Subcutaneous adipose tissue (tissue), 4 donors: ENCODE data around the gene CEP164. TPM values are rescaled to one million over a fixed set of nuclear protein-coding genes. Genes with fewer than 3 reads are reported as not detected.

ENCODE experiments used
- CTCF ChIP-seq: fragments of 450-650 bp; IDR thresholded peaks from one replicate; pipeline ENCODE4 v1.5.1; 2016; ENCODE audit warnings: low read depth, mild to moderate bottlenecking, control low read depth, antibody characterized with exemption, moderate library complexity
- total RNA-seq, 4 donors: library from RNA; depleted of rRNA; stranded (reverse); fragments of >200 nt; gene quantifications; one replicate each; pipeline ENCODE4 v1.1.0, GENCODE V29; 2016

CEP164 gene
- total RNA-seq, 4 donors from 2014 or later: 10.9 to 17.6 (median 14.6) TPM

GRCh38 chr11:117431436-117431835, 103.8 kb downstream of the CEP164 start:
- TF ChIP-seq CTCF: no peak

DNA sequence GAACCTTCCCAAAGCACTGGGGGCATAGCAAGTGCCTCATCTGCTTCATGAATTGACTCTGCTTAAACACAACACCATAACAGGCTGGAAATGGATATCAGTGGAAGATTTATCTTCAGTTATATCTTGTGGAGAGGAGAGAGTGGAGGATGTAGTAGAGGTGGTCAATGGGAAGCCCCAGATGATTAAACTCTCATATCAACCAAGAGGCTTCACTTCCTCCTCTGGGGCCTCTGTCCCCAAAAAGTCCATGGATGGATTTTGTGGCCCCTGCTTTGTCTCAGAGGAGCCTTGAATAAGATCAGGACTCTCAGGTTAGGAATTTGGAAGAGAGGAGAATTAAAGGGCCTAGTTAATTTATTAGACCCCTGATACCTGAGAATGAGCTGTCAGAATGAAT, 106.1 kb downstream of the CEP164 start:
- no peak for TF ChIP-seq CTCF

DNA sequence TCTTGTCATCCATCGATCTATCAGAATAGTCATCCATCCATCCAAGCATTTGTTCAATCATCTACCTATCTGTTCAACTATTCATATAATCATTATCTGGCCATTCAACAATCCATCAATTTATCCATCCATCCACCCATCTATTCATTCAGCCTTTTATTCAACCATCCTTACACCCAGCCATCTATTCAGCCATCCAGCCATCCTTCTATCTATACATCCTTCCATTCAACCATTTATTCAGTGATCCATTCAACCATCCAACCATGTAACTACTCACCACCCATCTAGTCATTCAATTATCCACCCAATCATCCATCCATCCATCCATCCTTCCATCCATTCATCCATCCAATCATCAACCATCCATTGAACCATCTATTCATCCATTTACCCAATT, 106.8 kb downstream of the CEP164 start:
- TF ChIP-seq CTCF: no peak

GRCh38 chr11:117435326-117435725, 107.7 kb downstream of the CEP164 start:
- no peak for TF ChIP-seq CTCF

GRCh38 chr11:117437041-117437790, 109.6 kb downstream of the CEP164 start:
- TF ChIP-seq CTCF: no peak

DNA sequence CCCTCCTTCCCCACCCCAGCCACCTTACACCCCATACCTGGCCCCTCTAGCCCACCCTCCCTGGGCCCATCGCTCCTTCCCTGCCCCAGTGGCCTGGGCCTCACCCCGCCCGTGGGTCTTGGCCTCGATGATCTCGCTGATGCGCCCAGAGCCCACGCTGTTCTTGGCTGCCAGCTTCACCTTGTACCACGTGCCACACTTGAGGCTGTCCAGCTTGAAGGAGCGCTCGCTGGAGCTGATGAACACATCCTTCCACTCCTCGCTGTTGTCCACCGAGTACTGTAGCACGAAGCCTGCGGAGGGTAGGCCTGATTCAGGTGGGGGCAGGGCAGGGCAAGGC, 110.1 kb downstream of the CEP164 start:
- no peak for TF ChIP-seq CTCF

- TF ChIP-seq CTCF: no peak
Observed at GRCh38 chr11:117438371-117439000, 110.8 kb downstream of the CEP164 start.
